ENCODE data around the gene CCDC152. TPM values are rescaled to one million over a fixed set of nuclear protein-coding genes. Genes with fewer than 3 reads are reported as not detected.

CCDC152 gene
- total and polyA plus RNA-seq, 10 of the 15 experiments (the other 5 are each of a cell fraction or from before 2014, with no cell fraction given) = 0.12 to 25.8 (median 13.5) TPM

DNA sequence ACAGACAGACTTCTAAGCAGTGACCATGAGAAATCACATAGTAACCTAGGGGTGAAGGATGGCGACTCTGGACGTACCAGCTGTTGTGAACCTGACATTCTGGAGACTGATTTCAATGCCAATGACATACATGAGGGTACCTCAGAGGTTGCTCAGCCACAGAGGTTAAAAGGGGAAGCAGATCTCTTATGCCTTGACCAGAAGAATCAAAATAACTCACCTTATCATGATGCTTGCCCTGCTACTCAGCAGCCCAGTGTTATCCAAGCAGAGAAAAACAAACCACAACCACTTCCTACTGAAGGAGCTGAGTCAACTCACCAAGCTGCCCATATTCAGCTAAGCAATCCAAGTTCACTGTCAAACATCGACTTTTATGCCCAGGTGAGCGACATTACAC lies 38.0 kb upstream of the CCDC152 start (continued):
- no peak for TF ChIP-seq ZNF207 (IDR thresholded peaks at IDR 0.05; ENCODE audit: borderline replicate concordance)
- no peak for TF ChIP-seq BACH1 (IDR thresholded peaks at IDR 0.05; ENCODE audit: borderline replicate concordance)
- peak in 1 of 2 experiments; percentile 30; a peak in 1 of 4 replicates for TF ChIP-seq SRF (IDR thresholded peaks at IDR 0.05; ENCODE audit: low read depth in 2 of 2, low read length in 2 of 2)
- no peak for TF ChIP-seq ETV6 (conservative IDR thresholded peaks at IDR 0.05 in 1 of 2, IDR thresholded peaks at IDR 0.05 in 1 of 2; ENCODE audit: borderline replicate concordance in 1 of 2, low read depth in 1 of 2)
- TF ChIP-seq EED (IDR thresholded peaks at IDR 0.05; ENCODE audit: low read depth) = peak; percentile 55; the same call in 1 of the 2 replicates
- peak; percentile 30; the same call in 1 of the 2 replicates for TF ChIP-seq MEF2A (IDR thresholded peaks at IDR 0.05; ENCODE audit: insufficient read depth, low read depth, low read length)
- TF ChIP-seq ZBTB40 (IDR thresholded peaks at IDR 0.05; ENCODE audit: borderline replicate concordance) = no peak
- TF ChIP-seq SREBF2 (IDR thresholded peaks at IDR 0.05; ENCODE audit: low read length) = no peak
- no peak for TF ChIP-seq REST (IDR thresholded peaks at IDR 0.05; ENCODE audit: low read depth, low read length)
- TF ChIP-seq HDGF (IDR thresholded peaks at IDR 0.05) = no peak
- TF ChIP-seq SIN3A (IDR thresholded peaks at IDR 0.05; ENCODE audit: low read depth, low read length) = no peak
- TF ChIP-seq EGR1 (IDR thresholded peaks at IDR 0.05; ENCODE audit: borderline replicate concordance in 1 of 2, low read depth in 2 of 2, low read length in 2 of 2) = no peak
- TF ChIP-seq ZBTB11 (CRISPR knock-in tag; IDR thresholded peaks at IDR 0.05) = no peak
- no peak for TF ChIP-seq PML (IDR thresholded peaks at IDR 0.05; ENCODE audit: low read length)
- TF ChIP-seq RAD21 (IDR thresholded peaks at IDR 0.05; ENCODE audit: insufficient read depth, low read depth, low read length) = no peak
- no peak for TF ChIP-seq TCF7 (IDR thresholded peaks at IDR 0.05; ENCODE audit: borderline replicate concordance)
- TF ChIP-seq USF2 (IDR thresholded peaks at IDR 0.05; ENCODE audit: borderline replicate concordance, low read depth, low read length) = no peak
